Endothelial cell (in vitro differentiated cells): ENCODE results near the gene KPNB1. TPM values are rescaled to one million over a fixed set of nuclear protein-coding genes. Genes with fewer than 3 reads are reported as not detected.

Source experiments
- DNase-seq: peaks from one replicate; pipeline ENCODE4 v3.0.0; 2021; ENCODE audit warnings: low spot score
- H3K27ac Mint-ChIP-seq: one replicate; pipeline ENCODE4 v1.8.0; 2021; ENCODE audit warnings: mixed read lengths, inconsistent platforms; ENCODE audit not compliant: unreplicated experiment
- H3K27me3 Mint-ChIP-seq: one replicate; pipeline ENCODE4 v1.8.0; 2021; ENCODE audit warnings: mild to moderate bottlenecking, moderate library complexity, mixed read lengths, inconsistent platforms; ENCODE audit not compliant: unreplicated experiment
- H3K36me3 Mint-ChIP-seq: one replicate; pipeline ENCODE4 v1.8.0; 2021; ENCODE audit warnings: mild to moderate bottlenecking, low read depth, mixed read lengths, inconsistent platforms; ENCODE audit not compliant: unreplicated experiment
- H3K4me1 Mint-ChIP-seq: one replicate; pipeline ENCODE4 v1.8.0; 2021; ENCODE audit warnings: mild to moderate bottlenecking, mixed read lengths, inconsistent platforms; ENCODE audit not compliant: unreplicated experiment
- H3K4me3 Mint-ChIP-seq: one replicate; pipeline ENCODE4 v1.8.0; 2021; ENCODE audit warnings: mild to moderate bottlenecking, mixed read lengths, inconsistent platforms; ENCODE audit not compliant: unreplicated experiment
- H3K9me3 Mint-ChIP-seq: one replicate; pipeline ENCODE4 v1.8.0; 2021; ENCODE audit warnings: mixed read lengths, inconsistent platforms; ENCODE audit not compliant: unreplicated experiment
- total RNA-seq: library from RNA; stranded (reverse); fragmentation: NEBNext Ultra II Directional; extraction: Animal tissue kit (Norgen Biotek cat#: 25700); gene quantifications from one replicate; pipeline ENCODE4 v1.2.1, GENCODE V29; 2021; ENCODE audit not compliant: unreplicated experiment
- TF ChIP-seq, protein P1 (sequence below): fragments of 200-600 bp; sonication (generic); IDR thresholded peaks from one replicate; pipeline ENCODE4 v1.5.0; 2021; ENCODE audit warnings: antibody characterized with exemption; ENCODE audit not compliant: unreplicated experiment

The KPNB1 gene
- total RNA-seq, 1 donor from 2014 or later: 376 TPM

DNA sequence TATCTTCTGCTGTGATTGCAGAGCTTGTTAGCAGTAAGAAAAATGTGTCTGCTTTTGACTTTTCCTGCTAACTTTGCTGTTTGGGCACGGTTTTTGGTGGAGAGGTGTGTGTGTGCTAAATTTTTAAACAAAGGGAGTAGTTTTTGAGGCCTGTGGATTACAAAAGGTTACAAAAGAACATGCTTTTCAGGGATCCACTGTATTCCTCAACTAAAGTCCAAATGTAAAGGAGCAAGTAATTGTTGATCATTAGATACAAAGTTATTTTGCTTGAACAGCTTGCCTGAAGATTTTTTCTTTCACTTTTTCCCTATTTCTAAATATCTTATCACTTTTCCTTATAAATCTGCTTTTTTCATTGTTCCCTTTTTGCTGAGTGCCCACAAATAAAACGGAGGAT lies 2.0 kb downstream of the KPNB1 start:
- Mint-ChIP-seq H3K27me3 (peaks cover 5% of the 10 kb centered on the region), H3K4me3 (peak overlapping the region; percentile 96), H3K27ac (peak overlapping the region; percentile 48), H3K36me3 (peaks cover 39% of the 10 kb centered on the region), H3K9me3 (no peaks in the 10 kb centered on the region), H3K4me1 (peaks cover 40% of the 10 kb centered on the region)
- TF ChIP-seq, protein P1, sequence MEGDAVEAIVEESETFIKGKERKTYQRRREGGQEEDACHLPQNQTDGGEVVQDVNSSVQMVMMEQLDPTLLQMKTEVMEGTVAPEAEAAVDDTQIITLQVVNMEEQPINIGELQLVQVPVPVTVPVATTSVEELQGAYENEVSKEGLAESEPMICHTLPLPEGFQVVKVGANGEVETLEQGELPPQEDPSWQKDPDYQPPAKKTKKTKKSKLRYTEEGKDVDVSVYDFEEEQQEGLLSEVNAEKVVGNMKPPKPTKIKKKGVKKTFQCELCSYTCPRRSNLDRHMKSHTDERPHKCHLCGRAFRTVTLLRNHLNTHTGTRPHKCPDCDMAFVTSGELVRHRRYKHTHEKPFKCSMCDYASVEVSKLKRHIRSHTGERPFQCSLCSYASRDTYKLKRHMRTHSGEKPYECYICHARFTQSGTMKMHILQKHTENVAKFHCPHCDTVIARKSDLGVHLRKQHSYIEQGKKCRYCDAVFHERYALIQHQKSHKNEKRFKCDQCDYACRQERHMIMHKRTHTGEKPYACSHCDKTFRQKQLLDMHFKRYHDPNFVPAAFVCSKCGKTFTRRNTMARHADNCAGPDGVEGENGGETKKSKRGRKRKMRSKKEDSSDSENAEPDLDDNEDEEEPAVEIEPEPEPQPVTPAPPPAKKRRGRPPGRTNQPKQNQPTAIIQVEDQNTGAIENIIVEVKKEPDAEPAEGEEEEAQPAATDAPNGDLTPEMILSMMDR: no peak
- no peak for DNase-seq

DNA sequence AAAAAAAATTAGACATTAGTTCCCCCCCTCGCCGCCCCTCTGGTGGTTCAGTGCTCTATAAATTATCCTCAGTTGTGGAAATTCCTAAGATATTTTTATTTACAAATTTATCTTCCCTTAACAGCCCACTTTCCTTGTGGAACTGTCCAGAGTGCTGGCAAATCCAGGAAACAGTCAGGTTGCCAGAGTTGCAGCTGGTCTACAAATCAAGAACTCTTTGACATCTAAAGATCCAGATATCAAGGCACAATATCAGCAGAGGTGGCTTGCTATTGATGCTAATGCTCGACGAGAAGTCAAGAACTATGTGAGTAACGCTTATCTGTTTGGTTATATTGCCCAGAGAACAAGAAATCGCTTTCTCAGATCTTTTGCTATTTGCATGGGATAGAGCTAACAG lies 2.9 kb downstream of the KPNB1 start:
- TF ChIP-seq, protein P1: no peak
- Mint-ChIP-seq H3K36me3 (peaks cover 46% of the 10 kb centered on the region), H3K4me3 (peak overlapping the region; percentile 77), H3K27ac (peak overlapping the region; percentile 36), H3K9me3 (no peaks in the 10 kb centered on the region), H3K27me3 (peaks cover 5% of the 10 kb centered on the region), H3K4me1 (peaks cover 40% of the 10 kb centered on the region)
- DNase-seq: peak; percentile 9

DNA sequence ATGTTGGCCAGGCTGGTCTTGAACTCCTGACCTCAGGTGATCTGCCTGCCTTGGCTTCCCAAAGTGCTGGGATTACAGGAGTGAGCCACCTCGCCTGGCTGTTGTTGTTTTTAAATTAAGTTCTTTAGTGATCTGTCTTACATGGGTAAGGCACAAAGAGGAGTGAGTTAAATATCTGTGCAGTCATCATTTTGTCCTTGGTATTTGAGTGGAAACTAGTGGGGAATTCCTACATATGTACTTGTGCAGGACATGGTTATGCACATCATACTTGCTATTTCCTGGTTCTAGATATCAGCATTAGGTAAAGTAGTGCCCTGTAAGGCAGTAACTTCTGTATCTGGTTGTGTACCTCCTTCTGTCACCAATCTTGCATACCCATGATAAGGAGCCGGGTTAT lies 3.7 kb downstream of the KPNB1 start:
- H3K4me3 Mint-ChIP-seq: peak overlapping the region; percentile 84
- peaks cover 37% of the 10 kb centered on the region for H3K4me1 Mint-ChIP-seq
- no peaks in the 10 kb centered on the region for H3K9me3 Mint-ChIP-seq
- TF ChIP-seq, protein P1: no peak
- H3K27me3 Mint-ChIP-seq: peaks cover 5% of the 10 kb centered on the region
- H3K36me3 Mint-ChIP-seq: peaks cover 52% of the 10 kb centered on the region
- H3K27ac Mint-ChIP-seq: no peak overlapping the region
- DNase-seq: no peak

GRCh38 chr17:47654991-47655390 lies 5.3 kb downstream of the KPNB1 start:
- H3K4me1 Mint-ChIP-seq: peaks cover 34% of the 10 kb centered on the region
- H3K27ac Mint-ChIP-seq: peak overlapping the region; percentile 32
- TF ChIP-seq, protein P1: no peak
- H3K27me3 Mint-ChIP-seq: peaks cover 2% of the 10 kb centered on the region
- H3K9me3 Mint-ChIP-seq: no peaks in the 10 kb centered on the region
- no peak for DNase-seq
- H3K36me3 Mint-ChIP-seq: peaks cover 55% of the 10 kb centered on the region
- H3K4me3 Mint-ChIP-seq: no peak overlapping the region

- H3K4me3 Mint-ChIP-seq: no peak overlapping the region
- no peak overlapping the region for H3K27ac Mint-ChIP-seq
Measured at GRCh38 chr17:47660064-47660492, 10.4 kb downstream of the KPNB1 start.

More at GRCh38 chr17:47660064-47660492, 10.4 kb downstream of the KPNB1 start:
- no peak for DNase-seq
- H3K36me3 Mint-ChIP-seq: peaks cover 40% of the 10 kb centered on the region
- H3K27me3 Mint-ChIP-seq: no peaks in the 10 kb centered on the region
- TF ChIP-seq, protein P1: no peak
- H3K9me3 Mint-ChIP-seq: no peaks in the 10 kb centered on the region
- H3K4me1 Mint-ChIP-seq: peaks cover 8% of the 10 kb centered on the region
